Brain microvascular endothelial cell (primary cell): ENCODE data around the gene MICOS13.
A peak's percentile ranks its signal among the peaks of the same experiment; 100 is the strongest.

Experiments
- DNase-seq: peaks from one replicate; pipeline ENCODE4 v3.0.0-alpha.2; 2020
- H3K27ac ChIP-seq: fragments of 250-450 bp; sonication (Bioruptor Pico); 2 replicates; pipeline ENCODE4 v1.5.1; 2020; ENCODE audit warnings: mild to moderate bottlenecking, moderate library complexity
- H3K27me3 ChIP-seq: fragments of 250-450 bp; sonication (Bioruptor Pico); replicated peaks from 2 replicates; pipeline ENCODE4 v1.5.1; 2020; ENCODE audit warnings: mild to moderate bottlenecking
- H3K36me3 ChIP-seq: fragments of 250-450 bp; sonication (Bioruptor Pico); replicated peaks from 2 replicates; pipeline ENCODE4 v1.5.1; 2020; ENCODE audit warnings: mild to moderate bottlenecking
- H3K4me3 ChIP-seq: 2 replicates; pipeline ENCODE4 v1.5.1; 2011; ENCODE audit warnings: low read depth, mild to moderate bottlenecking, control low read depth, low read length, moderate library complexity
- CTCF ChIP-seq: IDR thresholded peaks from 2 replicates; pipeline ENCODE4 v1.5.1; 2011; ENCODE audit warnings: low read depth, mild to moderate bottlenecking, moderate library complexity, low read length, control low read depth, inconsistent platforms; ENCODE audit errors: missing control alignments
- in situ Hi-C: cut with HindIII; loops from 2 replicates; pipeline ENCODE4 v1.10.0; 2017; ENCODE audit warnings: low sequenced_read_pairs, low pct_ligation_motif_present

The MICOS13 gene

GRCh38 chr19:5663904-5664303, 16.4 kb downstream of the MICOS13 start:
- in situ Hi-C loops, result no loop called here

GRCh38 chr19:5661483-5661882, 18.8 kb downstream of the MICOS13 start:
- H3K27me3 ChIP-seq, result no peaks in the 10 kb centered on the region
- no peak overlapping the region for H3K4me3 ChIP-seq
- TF ChIP-seq CTCF, result no peak
- in situ Hi-C loops, result no loop called here
- peaks cover 85% of the 10 kb centered on the region for H3K36me3 ChIP-seq
- DNase-seq, result no peak
- H3K27ac ChIP-seq, result no peak overlapping the region

More at GRCh38 chr19:5663904-5664303, 16.4 kb downstream of the MICOS13 start:
- Histone ChIP-seq H3K27ac (no peak overlapping the region), H3K36me3 (peaks cover 82% of the 10 kb centered on the region), H3K4me3 (no peak overlapping the region), H3K27me3 (no peaks in the 10 kb centered on the region)
- DNase-seq, result no peak
- no peak for TF ChIP-seq CTCF

GRCh38 chr19:5655412-5655811, 24.9 kb downstream of the MICOS13 start:
- Histone ChIP-seq H3K4me3 (no peak overlapping the region), H3K27ac (no peak overlapping the region), H3K27me3 (no peaks in the 10 kb centered on the region), H3K36me3 (peaks cover 84% of the 10 kb centered on the region)
- no peak for TF ChIP-seq CTCF
- in situ Hi-C loops, result no loop called here
- DNase-seq, result no peak

- Histone ChIP-seq H3K27me3 (no peaks in the 10 kb centered on the region), H3K27ac (no peak overlapping the region), H3K36me3 (peaks cover 88% of the 10 kb centered on the region), H3K4me3 (no peak overlapping the region)
- no peak for DNase-seq
- in situ Hi-C loops, result no loop called here
- TF ChIP-seq CTCF, result no peak
These were observed 25.4 kb downstream of the MICOS13 start for GRCh38 chr19:5654931-5655330.

GRCh38 chr19:5652261-5652660, 28.1 kb downstream of the MICOS13 start:
- no peak for TF ChIP-seq CTCF
- H3K4me3 ChIP-seq, result no peak overlapping the region
- peaks cover 80% of the 10 kb centered on the region for H3K36me3 ChIP-seq
- no peak overlapping the region for H3K27ac ChIP-seq
- in situ Hi-C loops, result no loop called here
- DNase-seq, result no peak
- no peaks in the 10 kb centered on the region for H3K27me3 ChIP-seq

- no peak overlapping the region for H3K4me3 ChIP-seq
- no peak overlapping the region for H3K27ac ChIP-seq
- H3K36me3 ChIP-seq, result peaks cover 83% of the 10 kb centered on the region
- DNase-seq, result no peak
- in situ Hi-C loops, result no loop called here
- TF ChIP-seq CTCF, result peak; percentile 15
- no peaks in the 10 kb centered on the region for H3K27me3 ChIP-seq
These were observed 29.0 kb downstream of the MICOS13 start for GRCh38 chr19:5651361-5651760.
